ENCODE measurements around the gene KMT2D.

Gene KMT2D

GRCh38 chr12:49036029-49036428 lies 24.6 kb downstream of the KMT2D start:
- no peak for DNase-seq (ENCODE audit: low read depth in 3 of 3)

DNA sequence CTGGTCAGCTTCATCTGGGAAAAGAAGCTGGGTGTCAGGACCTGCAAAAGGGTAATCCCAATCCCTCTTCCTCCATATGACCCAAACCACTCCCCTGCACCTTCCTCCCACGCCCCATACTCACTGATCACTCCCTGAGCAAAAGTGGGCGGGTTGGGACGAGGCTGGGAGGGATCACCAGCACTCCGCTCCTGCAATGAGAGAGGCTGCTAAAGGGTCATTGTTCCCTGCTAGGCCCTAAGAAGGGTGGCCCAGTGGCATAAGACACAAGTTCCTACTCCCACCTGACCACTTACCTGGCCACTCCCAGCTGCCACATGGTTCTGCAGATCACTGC lies 26.3 kb downstream of the KMT2D start:
- DNase-seq (ENCODE audit: low read depth in 3 of 3): no peak

DNA sequence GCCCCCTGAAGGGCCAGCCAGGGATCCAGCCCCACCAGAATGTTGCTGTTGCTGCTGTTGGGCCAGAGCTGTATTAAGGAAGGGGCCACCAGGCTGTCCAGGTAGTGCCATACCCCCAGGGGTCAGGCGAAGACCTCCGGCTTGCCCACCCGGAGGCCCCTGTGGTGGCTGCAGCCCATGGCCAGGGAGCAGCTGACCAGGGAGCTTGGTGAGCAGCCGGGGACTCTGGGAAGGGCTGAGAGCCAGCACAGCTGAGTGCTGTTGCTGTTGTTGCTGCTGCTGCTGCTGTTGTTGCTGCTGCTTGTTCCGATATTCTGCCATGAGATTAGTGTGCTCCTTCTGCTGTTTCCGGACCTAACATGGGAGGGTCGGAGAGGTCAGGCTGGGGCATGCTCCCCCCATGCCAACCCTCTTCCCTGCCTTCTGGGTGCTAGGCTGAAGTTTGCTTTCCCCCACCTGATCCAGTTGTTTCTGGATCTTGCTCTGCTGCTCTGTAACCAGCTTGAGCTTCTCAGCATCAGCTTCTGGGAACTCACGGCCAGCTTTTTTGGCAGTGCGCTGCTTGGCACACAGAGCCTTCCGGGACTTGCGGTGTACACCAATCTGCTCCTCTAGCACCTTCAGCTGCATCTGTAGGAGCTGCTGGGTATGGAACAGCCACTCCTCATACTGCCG lies 26.8 kb downstream of the KMT2D start:
- no peak for DNase-seq (ENCODE audit: low read depth in 3 of 3)

DNA sequence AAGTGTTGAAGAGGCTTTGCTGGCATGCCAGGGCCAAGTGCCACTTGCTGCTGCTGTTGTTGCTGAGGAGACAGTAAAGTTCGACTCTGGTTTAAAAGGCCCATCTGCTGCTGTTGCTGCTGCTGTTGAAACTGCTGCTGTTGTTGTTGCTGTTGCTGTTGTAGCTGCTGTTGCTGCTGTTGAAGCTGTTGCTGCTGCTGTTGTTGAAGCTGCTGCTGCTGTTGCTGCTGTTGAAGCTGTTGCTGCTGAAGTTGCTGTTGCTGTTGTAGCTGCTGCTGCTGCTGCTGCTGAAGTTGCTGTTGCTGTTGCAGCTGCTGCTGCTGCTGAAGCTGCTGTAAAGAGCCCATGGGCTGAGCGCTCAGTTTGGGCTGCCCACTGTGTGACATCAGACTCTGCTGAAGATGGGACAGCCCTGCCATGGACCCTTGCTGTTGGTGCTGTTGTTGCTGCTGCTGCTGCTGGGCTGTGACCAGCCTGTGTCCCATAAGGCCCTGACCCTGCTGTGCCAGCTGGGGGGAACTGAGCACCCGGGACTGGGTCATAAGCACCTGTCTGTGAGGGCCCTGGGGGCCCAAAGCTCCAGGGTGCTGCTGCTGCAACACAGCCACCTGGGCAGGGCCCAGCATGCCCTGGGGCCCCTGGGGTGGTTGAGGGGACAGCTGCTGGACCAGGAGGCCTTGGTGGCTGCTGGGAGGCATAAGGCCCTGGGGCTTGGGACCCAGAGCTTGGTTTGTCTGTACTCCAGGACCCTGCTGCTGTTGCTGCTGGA lies 27.7 kb downstream of the KMT2D start:
- DNase-seq (ENCODE audit: low read depth in 3 of 3): no peak

DNA sequence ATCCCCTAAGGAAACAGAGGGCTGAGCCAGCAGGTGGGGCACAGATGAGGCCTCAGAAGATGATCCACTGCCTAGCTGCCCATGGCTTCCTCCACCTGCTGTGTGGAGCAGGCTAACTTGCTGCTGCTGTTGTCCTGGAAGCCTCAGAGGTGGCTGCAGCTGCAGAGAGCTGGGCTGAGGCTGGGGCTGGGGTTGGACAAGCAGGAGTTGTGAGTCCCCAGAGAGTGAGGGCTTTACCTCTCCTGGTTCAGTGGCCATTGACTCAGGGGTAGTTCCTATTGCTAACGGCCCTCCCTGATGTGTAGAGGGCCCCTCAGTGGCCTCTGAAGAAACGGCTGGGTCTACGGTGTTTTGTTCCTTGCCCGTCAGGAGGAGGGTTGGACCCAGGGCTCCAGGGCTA lies 28.3 kb downstream of the KMT2D start:
- DNase-seq (ENCODE audit: low read depth in 3 of 3): no peak

GRCh38 chr12:49031573-49032161 lies 28.9 kb downstream of the KMT2D start:
- DNase-seq (ENCODE audit: low read depth in 3 of 3): no peak

- DNase-seq (ENCODE audit: low read depth in 3 of 3): no peak
Measured at GRCh38 chr12:49030714-49031572, 29.7 kb downstream of the KMT2D start.

- DNase-seq (ENCODE audit: low read depth in 3 of 3): no peak
Measured at GRCh38 chr12:49030119-49030518, 30.5 kb downstream of the KMT2D start.

- no peak for DNase-seq (ENCODE audit: low read depth in 3 of 3)
Measured at GRCh38 chr12:49028666-49029275, 31.8 kb downstream of the KMT2D start.

DNA sequence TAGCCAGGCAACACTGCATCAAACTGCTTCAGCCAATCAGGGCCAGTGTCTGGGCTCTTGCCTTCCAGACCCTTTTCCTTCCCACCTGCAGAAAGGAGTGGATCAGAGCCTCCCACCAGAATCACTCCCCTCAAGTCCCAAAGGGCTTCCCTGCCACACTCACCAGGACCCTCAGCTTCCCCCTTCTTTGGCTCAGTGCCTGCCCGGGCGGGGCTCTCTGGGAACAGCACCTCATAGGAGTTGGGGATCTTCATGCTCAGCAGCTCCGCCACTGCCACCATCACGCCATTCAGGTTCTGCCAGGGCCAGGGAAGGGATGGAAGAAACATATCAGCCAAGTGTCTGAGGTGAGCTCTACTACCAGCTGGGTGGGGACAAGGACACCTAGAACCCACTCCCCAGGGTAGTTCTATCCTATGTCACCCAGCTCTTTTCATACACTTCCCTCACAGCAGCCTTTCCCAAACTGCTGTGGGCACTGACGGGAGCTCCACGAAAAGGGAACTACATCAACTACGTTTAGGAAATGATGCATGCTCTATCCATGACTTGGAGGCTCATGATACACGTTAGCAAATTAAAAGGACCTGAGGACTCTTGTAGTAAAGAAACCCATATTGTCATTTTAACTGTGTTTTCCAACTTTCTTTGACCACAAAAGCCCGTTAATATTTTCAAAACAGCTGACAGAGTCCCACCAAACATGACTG lies 32.6 kb downstream of the KMT2D start:
- no peak for DNase-seq (ENCODE audit: low read depth in 3 of 3)

DNA sequence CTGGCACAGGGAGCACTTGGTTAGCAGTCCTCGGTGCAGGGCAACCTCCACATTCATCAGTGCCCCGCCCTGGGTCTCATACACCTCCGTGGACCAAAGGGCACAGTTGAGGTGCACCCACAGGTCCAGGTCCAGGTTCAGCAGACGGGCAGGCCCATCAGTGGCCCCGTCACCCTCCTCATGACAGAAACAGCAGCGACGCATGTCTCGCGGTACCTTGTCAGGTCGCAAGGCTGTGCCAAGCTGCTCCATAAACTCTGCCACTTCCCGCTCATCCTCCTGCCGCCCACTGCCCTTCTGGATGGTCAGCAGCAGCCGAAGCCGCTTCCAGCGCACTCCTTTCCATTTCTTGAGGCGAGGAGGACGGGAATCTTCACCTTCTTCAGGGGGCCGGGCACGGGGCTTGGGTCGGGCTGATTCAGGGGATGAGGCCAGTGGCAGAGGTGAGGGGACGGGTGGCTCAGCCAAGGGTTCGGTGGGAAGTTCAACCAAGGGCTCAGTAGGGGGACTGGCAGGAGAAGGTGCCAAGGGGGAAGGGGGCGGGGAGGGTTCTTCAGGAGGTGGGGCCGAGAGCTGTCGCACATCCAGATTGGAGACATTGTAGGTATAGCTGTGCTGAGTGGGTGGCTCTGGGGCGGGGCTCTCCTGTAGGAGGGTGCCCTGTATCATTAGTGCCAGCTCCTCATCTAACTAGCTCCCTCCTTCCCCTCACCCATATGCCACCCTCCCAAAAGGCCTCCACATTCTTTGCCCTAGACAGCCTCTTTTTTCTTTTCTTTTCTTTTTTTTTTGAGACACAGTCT lies 33.7 kb downstream of the KMT2D start:
- DNase-seq (ENCODE audit: low read depth in 3 of 3): no peak

DNA sequence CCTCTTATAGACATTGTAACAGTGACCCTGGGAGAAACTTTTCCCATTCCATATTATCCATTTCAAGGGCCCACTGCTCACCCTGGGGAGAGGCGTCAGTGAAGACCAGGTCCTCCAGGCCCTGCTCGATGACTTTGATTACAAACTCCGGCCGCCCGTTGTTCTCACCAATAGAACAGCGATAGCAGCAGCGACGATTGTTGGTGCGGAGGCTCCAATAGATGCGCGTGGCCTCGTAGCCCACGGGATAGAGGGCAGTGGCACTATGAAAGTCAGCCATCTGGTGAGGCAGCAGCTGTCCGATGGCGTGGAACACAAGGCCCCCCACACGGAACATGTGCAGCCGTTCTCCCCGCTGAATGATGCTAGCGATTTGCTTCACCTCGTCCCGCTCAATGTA lies 34.5 kb downstream of the KMT2D start:
- no peak for DNase-seq (ENCODE audit: low read depth in 3 of 3)

DNA sequence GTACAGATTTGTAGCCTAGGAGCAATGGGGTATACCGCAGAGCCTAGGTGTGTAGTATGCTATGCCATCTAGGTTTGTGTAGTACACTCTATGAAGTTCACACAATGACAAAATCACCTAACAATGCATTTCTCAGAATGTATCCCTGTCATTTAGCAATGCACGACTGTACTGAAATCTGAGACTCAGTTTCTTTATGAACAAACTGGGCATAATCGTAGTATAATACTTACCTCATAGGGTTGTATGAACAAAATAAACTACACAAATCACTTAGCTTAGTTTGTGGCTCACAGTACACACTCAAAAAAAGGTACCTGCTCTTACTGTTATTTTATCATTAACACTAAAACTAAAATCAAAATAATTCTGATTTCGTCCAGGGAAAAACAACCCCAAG lies 35.1 kb downstream of the KMT2D start:
- no peak for DNase-seq (ENCODE audit: low read depth in 3 of 3)

DNA sequence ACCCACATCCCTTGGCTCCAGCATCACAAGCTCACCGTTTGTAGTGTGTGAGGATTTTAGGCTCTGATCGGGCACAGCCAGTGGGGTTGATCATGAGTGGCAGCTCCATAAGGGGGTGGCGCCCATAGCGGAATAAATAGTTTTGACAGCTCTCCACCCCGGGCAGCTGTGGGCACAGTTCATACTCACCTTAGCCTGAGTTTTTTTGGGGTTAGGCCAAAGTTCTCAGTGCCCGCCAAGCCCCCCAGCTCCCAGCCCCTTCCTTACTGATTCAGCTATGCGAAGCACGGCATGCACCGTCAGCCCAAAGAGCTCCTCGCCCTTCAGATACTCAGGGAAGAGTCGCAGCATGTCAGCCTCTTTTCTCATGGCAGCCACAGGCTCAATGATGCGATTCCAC lies 36.1 kb downstream of the KMT2D start:
- DNase-seq (ENCODE audit: low read depth in 3 of 3): no peak

- DNase-seq (ENCODE audit: low read depth in 3 of 3): no peak
Measured at GRCh38 chr12:49023812-49024211, 36.8 kb downstream of the KMT2D start.

GRCh38 chr12:49022558-49023178 lies 37.9 kb downstream of the KMT2D start:
- DNase-seq (ENCODE audit: low read depth in 3 of 3): no peak

- no peak for DNase-seq (ENCODE audit: low read depth in 3 of 3)
Measured at GRCh38 chr12:49021292-49021915, 39.2 kb downstream of the KMT2D start.

DNA sequence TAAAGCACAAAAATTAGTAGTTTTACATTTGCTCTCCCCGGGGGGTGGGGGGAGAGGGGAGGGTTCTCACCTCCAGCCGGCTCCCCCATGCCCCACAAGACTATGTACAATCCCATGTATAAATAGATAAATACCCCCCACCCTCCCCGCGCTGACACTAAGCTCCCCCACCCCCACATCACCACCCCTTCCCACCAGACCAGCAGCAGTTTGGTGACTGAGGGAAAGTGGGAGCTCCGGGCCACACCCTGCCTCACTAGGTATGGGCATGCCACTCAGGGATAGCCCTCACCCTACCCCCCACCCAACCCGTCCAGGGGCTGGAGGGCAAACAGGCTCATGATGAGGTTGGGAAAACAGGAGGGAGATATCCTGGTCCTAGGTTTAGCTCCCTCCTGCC lies 40.2 kb downstream of the KMT2D start:
- no peak for DNase-seq (ENCODE audit: low read depth in 3 of 3)
